ENCODE results near the gene ADAMTS13. TPM values are rescaled to one million over a fixed set of nuclear protein-coding genes. Genes with fewer than 3 reads are reported as not detected.
A peak's percentile ranks its signal among the peaks of the same experiment; 100 is the strongest.

Gene ADAMTS13
- total and polyA plus RNA-seq, 9 of the 15 experiments (the other 6 are each of a cell fraction or from before 2014, with no cell fraction given), result 0.03 to 0.20 (median 0.04) TPM; not detected in 4

- TF ChIP-seq YBX1 (IDR thresholded peaks at IDR 0.05) (no peak), ZBTB8A (IDR thresholded peaks at IDR 0.05; ENCODE audit: partially characterized antibody) (no peak), PHB2 (IDR thresholded peaks at IDR 0.05; ENCODE audit: low read depth) (no peak), ELF1 (tag; IDR thresholded peaks at IDR 0.05) (peak; percentile 76), GTF3C2 (IDR thresholded peaks at IDR 0.05; ENCODE audit: borderline replicate concordance, extremely low read depth, insufficient read length) (no peak), ZBTB5 (IDR thresholded peaks at IDR 0.05) (no peak), HCFC1 (IDR thresholded peaks at IDR 0.05; ENCODE audit: low read depth, low read length) (peak; percentile 65), TBP (optimal IDR thresholded peaks at IDR 0.05; ENCODE audit: low read depth, low read length) (peak; percentile 86)
- TF ChIP-seq, protein P1, sequence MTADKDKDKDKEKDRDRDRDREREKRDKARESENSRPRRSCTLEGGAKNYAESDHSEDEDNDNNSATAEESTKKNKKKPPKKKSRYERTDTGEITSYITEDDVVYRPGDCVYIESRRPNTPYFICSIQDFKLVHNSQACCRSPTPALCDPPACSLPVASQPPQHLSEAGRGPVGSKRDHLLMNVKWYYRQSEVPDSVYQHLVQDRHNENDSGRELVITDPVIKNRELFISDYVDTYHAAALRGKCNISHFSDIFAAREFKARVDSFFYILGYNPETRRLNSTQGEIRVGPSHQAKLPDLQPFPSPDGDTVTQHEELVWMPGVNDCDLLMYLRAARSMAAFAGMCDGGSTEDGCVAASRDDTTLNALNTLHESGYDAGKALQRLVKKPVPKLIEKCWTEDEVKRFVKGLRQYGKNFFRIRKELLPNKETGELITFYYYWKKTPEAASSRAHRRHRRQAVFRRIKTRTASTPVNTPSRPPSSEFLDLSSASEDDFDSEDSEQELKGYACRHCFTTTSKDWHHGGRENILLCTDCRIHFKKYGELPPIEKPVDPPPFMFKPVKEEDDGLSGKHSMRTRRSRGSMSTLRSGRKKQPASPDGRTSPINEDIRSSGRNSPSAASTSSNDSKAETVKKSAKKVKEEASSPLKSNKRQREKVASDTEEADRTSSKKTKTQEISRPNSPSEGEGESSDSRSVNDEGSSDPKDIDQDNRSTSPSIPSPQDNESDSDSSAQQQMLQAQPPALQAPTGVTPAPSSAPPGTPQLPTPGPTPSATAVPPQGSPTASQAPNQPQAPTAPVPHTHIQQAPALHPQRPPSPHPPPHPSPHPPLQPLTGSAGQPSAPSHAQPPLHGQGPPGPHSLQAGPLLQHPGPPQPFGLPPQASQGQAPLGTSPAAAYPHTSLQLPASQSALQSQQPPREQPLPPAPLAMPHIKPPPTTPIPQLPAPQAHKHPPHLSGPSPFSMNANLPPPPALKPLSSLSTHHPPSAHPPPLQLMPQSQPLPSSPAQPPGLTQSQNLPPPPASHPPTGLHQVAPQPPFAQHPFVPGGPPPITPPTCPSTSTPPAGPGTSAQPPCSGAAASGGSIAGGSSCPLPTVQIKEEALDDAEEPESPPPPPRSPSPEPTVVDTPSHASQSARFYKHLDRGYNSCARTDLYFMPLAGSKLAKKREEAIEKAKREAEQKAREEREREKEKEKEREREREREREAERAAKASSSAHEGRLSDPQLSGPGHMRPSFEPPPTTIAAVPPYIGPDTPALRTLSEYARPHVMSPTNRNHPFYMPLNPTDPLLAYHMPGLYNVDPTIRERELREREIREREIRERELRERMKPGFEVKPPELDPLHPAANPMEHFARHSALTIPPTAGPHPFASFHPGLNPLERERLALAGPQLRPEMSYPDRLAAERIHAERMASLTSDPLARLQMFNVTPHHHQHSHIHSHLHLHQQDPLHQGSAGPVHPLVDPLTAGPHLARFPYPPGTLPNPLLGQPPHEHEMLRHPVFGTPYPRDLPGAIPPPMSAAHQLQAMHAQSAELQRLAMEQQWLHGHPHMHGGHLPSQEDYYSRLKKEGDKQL (CRISPR knock-in tag; IDR thresholded peaks at IDR 0.05; ENCODE audit: borderline replicate concordance), result no peak
- TF ChIP-seq, protein P2, sequence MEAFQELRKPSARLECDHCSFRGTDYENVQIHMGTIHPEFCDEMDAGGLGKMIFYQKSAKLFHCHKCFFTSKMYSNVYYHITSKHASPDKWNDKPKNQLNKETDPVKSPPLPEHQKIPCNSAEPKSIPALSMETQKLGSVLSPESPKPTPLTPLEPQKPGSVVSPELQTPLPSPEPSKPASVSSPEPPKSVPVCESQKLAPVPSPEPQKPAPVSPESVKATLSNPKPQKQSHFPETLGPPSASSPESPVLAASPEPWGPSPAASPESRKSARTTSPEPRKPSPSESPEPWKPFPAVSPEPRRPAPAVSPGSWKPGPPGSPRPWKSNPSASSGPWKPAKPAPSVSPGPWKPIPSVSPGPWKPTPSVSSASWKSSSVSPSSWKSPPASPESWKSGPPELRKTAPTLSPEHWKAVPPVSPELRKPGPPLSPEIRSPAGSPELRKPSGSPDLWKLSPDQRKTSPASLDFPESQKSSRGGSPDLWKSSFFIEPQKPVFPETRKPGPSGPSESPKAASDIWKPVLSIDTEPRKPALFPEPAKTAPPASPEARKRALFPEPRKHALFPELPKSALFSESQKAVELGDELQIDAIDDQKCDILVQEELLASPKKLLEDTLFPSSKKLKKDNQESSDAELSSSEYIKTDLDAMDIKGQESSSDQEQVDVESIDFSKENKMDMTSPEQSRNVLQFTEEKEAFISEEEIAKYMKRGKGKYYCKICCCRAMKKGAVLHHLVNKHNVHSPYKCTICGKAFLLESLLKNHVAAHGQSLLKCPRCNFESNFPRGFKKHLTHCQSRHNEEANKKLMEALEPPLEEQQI (IDR thresholded peaks at IDR 0.05), result no peak
- TF ChIP-seq, protein P3, sequence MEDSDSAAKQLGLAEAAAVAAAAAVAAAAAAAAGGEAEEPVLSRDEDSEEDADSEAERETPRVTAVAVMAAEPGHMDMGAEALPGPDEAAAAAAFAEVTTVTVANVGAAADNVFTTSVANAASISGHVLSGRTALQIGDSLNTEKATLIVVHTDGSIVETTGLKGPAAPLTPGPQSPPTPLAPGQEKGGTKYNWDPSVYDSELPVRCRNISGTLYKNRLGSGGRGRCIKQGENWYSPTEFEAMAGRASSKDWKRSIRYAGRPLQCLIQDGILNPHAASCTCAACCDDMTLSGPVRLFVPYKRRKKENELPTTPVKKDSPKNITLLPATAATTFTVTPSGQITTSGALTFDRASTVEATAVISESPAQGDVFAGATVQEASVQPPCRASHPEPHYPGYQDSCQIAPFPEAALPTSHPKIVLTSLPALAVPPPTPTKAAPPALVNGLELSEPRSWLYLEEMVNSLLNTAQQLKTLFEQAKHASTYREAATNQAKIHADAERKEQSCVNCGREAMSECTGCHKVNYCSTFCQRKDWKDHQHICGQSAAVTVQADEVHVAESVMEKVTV (CRISPR knock-in tag; IDR thresholded peaks at IDR 0.05), result no peak
Measured at GRCh38 chr9:133375724-133376654, 46.2 kb upstream of the ADAMTS13 start, which contains the start of the genes STKLD1 and SURF4 (continued).
